Stomach (tissue), 9 donors: ENCODE results near the gene ACAP3. TPM values are rescaled to one million over a fixed set of nuclear protein-coding genes. Genes with fewer than 3 reads are reported as not detected.

Source experiments
- DNase-seq, 2 donors: peaks; one replicate each; pipeline versions ENCODE4 v3.0.0 to v3.0.0-alpha.2; 2013 to 2019
- H3K27ac ChIP-seq, 5 donors: fragments of 200-600 bp in 4 of 5; sonication (generic) in 4 of 5; one replicate each; pipeline ENCODE4 v1.5.1; 2013 to 2019; ENCODE audit warnings: mild to moderate bottlenecking in 1 of 5, moderate library complexity in 1 of 5
- H3K27me3 ChIP-seq, 3 donors: fragments of 200-600 bp; sonication (generic); one replicate each; pipeline ENCODE4 v1.5.1; 2017 to 2019; ENCODE audit warnings: mixed run types in 1 of 3
- H3K36me3 ChIP-seq, 4 donors: fragments of 200-600 bp; sonication (generic); 1 replicate in 3 of 4; 2 replicates in 1 of 4; pipeline ENCODE4 v1.5.1; 2016 to 2019
- H3K4me1 ChIP-seq, 4 donors: fragments of 200-600 bp; sonication (generic); one replicate each; pipeline ENCODE4 v1.5.1; 2016 to 2019
- H3K4me3 ChIP-seq, 4 donors: fragments of 200-600 bp; sonication (generic) in 3 of 4; one replicate each; pipeline ENCODE4 v1.5.1; 2016 to 2019; ENCODE audit warnings: mild to moderate bottlenecking in 1 of 4
- H3K9me3 ChIP-seq, 4 donors: fragments of 200-600 bp; sonication (generic); one replicate each; pipeline ENCODE4 v1.5.1; 2016 to 2019
- CTCF ChIP-seq, 7 experiments: fragments of 450-650 bp in 4 of 7; fragments of 200-600 bp in 3 of 7; sonication (generic) in 3 of 7; IDR thresholded peaks; one replicate each; pipeline ENCODE4 v1.5.1; 2016 to 2019; ENCODE audit warnings: antibody characterized with exemption in 7 of 7, control low read depth in 2 of 7, mild to moderate bottlenecking in 1 of 7
- EP300 ChIP-seq: sonication (generic); formaldehyde crosslinking; IDR thresholded peaks from one replicate; pipeline ENCODE4 v1.6.1; 2017; ENCODE audit warnings: antibody characterized with exemption
- POLR2A ChIP-seq, 4 donors: fragments of 450-650 bp; IDR thresholded peaks; one replicate each; pipeline ENCODE4 v1.6.1; 2016; ENCODE audit warnings: antibody characterized with exemption in 4 of 4, control low read depth in 2 of 4, mild to moderate bottlenecking in 1 of 4, moderate library complexity in 1 of 4
- POLR2AphosphoS5 ChIP-seq, 3 donors: sonication (generic); formaldehyde crosslinking; IDR thresholded peaks; one replicate each; pipeline ENCODE4 v1.6.1; 2016; ENCODE audit warnings: antibody characterized with exemption in 3 of 3
- WGBS, 5 donors: extraction: QIAGEN DNeasy Blood & Tissue Kit in 3 of 5; methylation state at CpG; one replicate each; pipeline versions ENCODE4 v1.1.5 to v1.1.7; 2013 to 2018; 5-methylcytosine and 5-hydroxymethylcytosine counted together
- intact Hi-C: fragments of 100-400 bp; cut with DNase I; formaldehyde crosslinking; loops from one replicate; pipeline ENCODE4 v1.15.1; 2023; ENCODE audit warnings: low total_unique reads
- polyA plus RNA-seq, 3 donors: library from polyadenylated mRNA; stranded (reverse); fragments of 200-250 nt; gene quantifications; one replicate each; pipeline ENCODE4 v1.2.3, GENCODE V29; 2013
- total RNA-seq, 5 donors: library from RNA; depleted of rRNA; stranded (reverse); fragments of >200 nt; gene quantifications; one replicate each; pipeline versions ENCODE4 v1.1.0 to v1.2.3, GENCODE V29; 2014 to 2016
- donor health status: healthy with polysubstance abuse.
- donor health status: Bipolar disorder and iron deficiency.
- donor health status: healthy.

ACAP3 gene
- total and polyA plus RNA-seq, 8 donors, result 17.9 to 374 (median 51.2) TPM

- Histone ChIP-seq H3K4me3 (peak overlapping the region; percentile 88 to 91 (median 90)), H3K9me3 (no peaks in the 10 kb centered on the region), H3K36me3 (peaks cover 0 to 20% (median 18%) of the 10 kb centered on the region in 4 donors), H3K4me1 (peaks cover 44 to 73% (median 64%) of the 10 kb centered on the region in 4 donors), H3K27me3 (no peaks in the 10 kb centered on the region), H3K27ac (peak overlapping the region in 4 of 5 donors; percentile 93 to 99 (median 96))
- TF ChIP-seq EP300 (no peak), CTCF (IDR thresholded peaks at IDR 0.05) (no peak), POLR2AphosphoS5 (IDR thresholded peaks at IDR 0.05) (no peak), POLR2A (IDR thresholded peaks at IDR 0.05) (no peak)
- WGBS, 5 donors, result 25 to 30% (median 28%) methylated on average over 24 to 27 of the region's 27 CpGs
- DNase-seq, result peak in 1 of 2 donors; percentile 55
- intact Hi-C loops, result no loop called here
These were observed 969 bp downstream of the ACAP3 start for GRCh38 chr1:1306661-1307260.

- Histone ChIP-seq H3K4me3 (peak overlapping the region; percentile 88 to 91 (median 90)), H3K9me3 (no peaks in the 10 kb centered on the region), H3K27me3 (no peaks in the 10 kb centered on the region), H3K4me1 (peaks cover 44 to 73% (median 64%) of the 10 kb centered on the region in 4 donors), H3K36me3 (peaks cover 0 to 14% (median 12%) of the 10 kb centered on the region in 4 donors), H3K27ac (peak overlapping the region; percentile 48 to 99 (median 82))
- TF ChIP-seq EP300, result no peak
- TF ChIP-seq POLR2AphosphoS5 (IDR thresholded peaks at IDR 0.05), result no peak
- TF ChIP-seq CTCF (IDR thresholded peaks at IDR 0.05), result no peak
- TF ChIP-seq POLR2A (IDR thresholded peaks at IDR 0.05), result no peak
- WGBS, 5 donors, result 27 to 39% (median 32%) methylated on average over 10 to 11 of the region's 11 CpGs
- peak in 1 of 2 donors; percentile 52 for DNase-seq
- intact Hi-C loops, result no loop called here
These were observed 1.6 kb downstream of the ACAP3 start for GRCh38 chr1:1306070-1306660.

- Histone ChIP-seq H3K27me3 (no peaks in the 10 kb centered on the region), H3K27ac (peak overlapping the region; percentile 48 to 99 (median 82)), H3K9me3 (no peaks in the 10 kb centered on the region), H3K4me3 (peak overlapping the region; percentile 88 to 91 (median 90)), H3K36me3 (peaks cover 0 to 11% (median 7%) of the 10 kb centered on the region in 4 donors), H3K4me1 (peaks cover 44 to 67% (median 64%) of the 10 kb centered on the region in 4 donors)
- 0 to 22% (median 19%) methylated on average over 4 to 25 of the region's 25 CpGs for WGBS, 5 donors
- intact Hi-C loops, result no loop called here
- DNase-seq, result peak; percentile 79 to 94
- TF ChIP-seq CTCF (IDR thresholded peaks at IDR 0.05) (no peak), POLR2AphosphoS5 (IDR thresholded peaks at IDR 0.05) (peak in 1 of 3 donors; percentile 41)
These were observed 2.2 kb downstream of the ACAP3 start for GRCh38 chr1:1305300-1306069.
